ENCODE data around the gene SPECC1L.

Gene SPECC1L

GRCh38 chr22:24463071-24463760 lies 192.6 kb downstream of the SPECC1L start:
- no peak for DNase-seq (ENCODE audit: extremely low read depth in 1 of 2, low read depth in 1 of 2)

GRCh38 chr22:24465566-24465965 lies 194.9 kb downstream of the SPECC1L start:
- DNase-seq (ENCODE audit: extremely low read depth in 1 of 2, low read depth in 1 of 2) = no peak

GRCh38 chr22:24465975-24466374 lies 195.3 kb downstream of the SPECC1L start:
- DNase-seq (ENCODE audit: extremely low read depth in 1 of 2, low read depth in 1 of 2) = no peak

- no peak for DNase-seq (ENCODE audit: extremely low read depth in 1 of 2, low read depth in 1 of 2)
These were observed 196.2 kb downstream of the SPECC1L start for GRCh38 chr22:24466716-24467328.

- DNase-seq (ENCODE audit: extremely low read depth in 1 of 2, low read depth in 1 of 2) = no peak
These were observed 196.7 kb downstream of the SPECC1L start for GRCh38 chr22:24467340-24467739.
